Fibroblast of mammary gland (primary cell): ENCODE measurements around the gene LZTFL1.

Source experiments
- DNase-seq: peaks from one replicate; pipeline ENCODE4 v3.0.0-alpha.2; 2010; ENCODE audit warnings: low read depth
- H3K4me3 ChIP-seq: 2 replicates; pipeline ENCODE4 v1.5.1; 2011; ENCODE audit warnings: low read depth, mild to moderate bottlenecking, low read length, moderate library complexity; ENCODE audit not compliant: control insufficient read depth
- TF ChIP-seq, protein P1 (sequence below): conservative IDR thresholded peaks from 2 replicates; pipeline ENCODE4 v1.5.1; 2011; ENCODE audit warnings: low read depth, low read length, inconsistent platforms; ENCODE audit not compliant: control insufficient read depth, insufficient read depth

LZTFL1 gene

DNA sequence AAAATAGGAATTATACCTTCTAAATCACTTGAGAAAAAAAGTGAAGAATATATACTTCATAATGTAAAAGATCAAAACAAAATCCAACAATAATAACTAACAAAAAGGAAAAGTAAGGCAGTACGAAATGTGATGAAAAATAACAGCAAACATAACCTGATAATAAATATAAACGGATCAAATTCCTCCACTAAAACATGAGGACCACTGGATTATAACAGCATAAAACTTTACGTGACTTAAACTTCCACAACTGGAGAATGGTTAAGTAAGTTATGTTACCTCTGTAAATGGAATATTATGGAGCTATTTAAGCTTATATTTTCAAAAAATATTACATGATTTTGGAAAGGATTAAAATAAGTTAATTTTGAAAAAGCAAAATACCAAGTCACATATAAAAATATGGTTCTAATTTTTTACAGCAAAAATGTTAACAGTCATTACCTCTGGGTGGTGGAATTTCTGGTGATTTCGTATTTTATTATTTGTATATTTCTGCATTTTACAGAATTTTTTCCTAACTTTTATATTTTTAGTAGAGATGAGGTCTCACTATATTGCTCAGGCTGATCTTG, 52.6 kb downstream of the LZTFL1 start:
- no peak for DNase-seq
- no peak overlapping the region for H3K4me3 ChIP-seq
- TF ChIP-seq, protein P1, sequence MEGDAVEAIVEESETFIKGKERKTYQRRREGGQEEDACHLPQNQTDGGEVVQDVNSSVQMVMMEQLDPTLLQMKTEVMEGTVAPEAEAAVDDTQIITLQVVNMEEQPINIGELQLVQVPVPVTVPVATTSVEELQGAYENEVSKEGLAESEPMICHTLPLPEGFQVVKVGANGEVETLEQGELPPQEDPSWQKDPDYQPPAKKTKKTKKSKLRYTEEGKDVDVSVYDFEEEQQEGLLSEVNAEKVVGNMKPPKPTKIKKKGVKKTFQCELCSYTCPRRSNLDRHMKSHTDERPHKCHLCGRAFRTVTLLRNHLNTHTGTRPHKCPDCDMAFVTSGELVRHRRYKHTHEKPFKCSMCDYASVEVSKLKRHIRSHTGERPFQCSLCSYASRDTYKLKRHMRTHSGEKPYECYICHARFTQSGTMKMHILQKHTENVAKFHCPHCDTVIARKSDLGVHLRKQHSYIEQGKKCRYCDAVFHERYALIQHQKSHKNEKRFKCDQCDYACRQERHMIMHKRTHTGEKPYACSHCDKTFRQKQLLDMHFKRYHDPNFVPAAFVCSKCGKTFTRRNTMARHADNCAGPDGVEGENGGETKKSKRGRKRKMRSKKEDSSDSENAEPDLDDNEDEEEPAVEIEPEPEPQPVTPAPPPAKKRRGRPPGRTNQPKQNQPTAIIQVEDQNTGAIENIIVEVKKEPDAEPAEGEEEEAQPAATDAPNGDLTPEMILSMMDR: no peak

GRCh38 chr3:45787551-45787950, 54.4 kb downstream of the LZTFL1 start:
- TF ChIP-seq, protein P1: no peak
- no peak overlapping the region for H3K4me3 ChIP-seq
- DNase-seq: no peak

DNA sequence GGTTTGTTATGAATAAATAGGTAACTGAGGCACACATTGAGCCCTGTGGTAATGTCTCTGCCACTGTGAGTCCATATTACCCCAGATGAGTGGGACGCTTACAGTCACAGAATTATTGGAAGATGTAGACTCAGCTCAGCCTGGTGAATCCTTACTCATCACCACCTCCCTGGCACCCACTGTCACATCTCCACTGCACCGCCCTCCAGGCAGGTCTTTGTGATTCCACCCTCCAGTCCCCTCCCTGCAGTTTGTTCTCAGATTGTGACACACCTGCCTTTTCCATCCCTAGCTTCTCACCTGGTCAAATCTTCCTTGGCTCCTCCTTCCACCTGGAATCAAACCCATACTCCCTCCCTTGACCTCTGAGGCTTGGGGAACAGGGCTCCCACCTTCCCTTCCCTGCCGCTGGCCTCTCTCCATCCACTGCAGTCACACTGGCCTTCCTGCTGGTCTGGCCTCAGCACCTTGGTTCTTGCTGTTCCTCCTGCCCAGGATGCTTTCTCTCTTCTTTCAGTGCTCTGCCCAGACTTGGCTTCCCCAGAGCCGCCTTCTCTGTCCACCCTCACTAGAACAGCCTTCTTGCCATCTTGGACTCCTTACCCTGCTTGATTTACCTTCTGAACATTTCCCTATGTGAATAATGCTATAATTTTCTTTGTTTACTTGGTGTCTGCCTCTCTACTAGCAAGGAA, 55.0 kb downstream of the LZTFL1 start:
- TF ChIP-seq, protein P1: no peak
- no peak for DNase-seq
- H3K4me3 ChIP-seq: no peak overlapping the region

DNA sequence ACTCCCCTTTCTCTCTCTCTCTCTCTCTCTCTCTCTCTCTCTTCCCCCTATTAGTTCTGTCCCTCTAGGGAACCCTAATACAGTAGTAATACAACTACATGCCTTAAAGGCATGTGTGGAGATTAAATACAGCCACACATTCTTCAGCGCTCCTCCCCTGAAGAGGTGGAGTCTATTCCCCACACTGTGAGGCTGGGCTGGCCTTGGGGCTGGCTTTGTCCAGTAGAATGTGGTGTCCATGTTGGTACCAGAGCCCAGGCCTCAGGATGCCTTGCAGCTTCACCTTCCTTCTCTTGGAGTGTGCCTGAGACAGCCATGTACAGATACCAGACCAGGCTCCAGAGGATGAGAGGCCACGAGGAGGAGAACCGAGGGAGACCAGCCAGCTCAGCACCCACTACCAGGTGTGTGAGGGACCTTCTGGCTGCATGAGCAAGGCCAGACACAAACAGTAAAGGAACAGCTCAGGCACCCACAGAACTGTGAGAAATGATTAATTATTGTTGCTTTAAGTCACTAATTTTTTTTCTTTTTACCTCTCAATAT, 56.2 kb downstream of the LZTFL1 start:
- no peak overlapping the region for H3K4me3 ChIP-seq
- TF ChIP-seq, protein P1: no peak
- DNase-seq: no peak

DNA sequence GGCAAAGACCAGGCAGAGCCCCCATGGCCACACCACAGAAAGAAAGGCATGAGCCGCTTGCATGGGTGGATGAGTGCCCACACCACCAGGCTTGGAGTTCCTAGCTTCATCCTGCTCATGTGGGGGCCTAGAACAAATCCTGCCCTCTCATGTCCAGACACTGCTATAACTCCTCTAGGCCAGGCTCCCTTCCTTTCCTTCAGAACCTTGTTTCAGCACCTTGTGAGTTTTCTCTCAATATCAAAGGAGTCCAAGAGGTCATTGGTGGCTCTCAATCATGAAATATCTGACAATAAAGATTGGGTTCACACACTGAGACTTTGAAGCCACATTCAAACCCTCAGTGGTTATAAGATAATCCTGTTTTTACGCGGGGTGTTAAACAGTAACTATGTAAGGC, 58.3 kb downstream of the LZTFL1 start:
- DNase-seq: no peak
- H3K4me3 ChIP-seq: no peak overlapping the region
- TF ChIP-seq, protein P1: no peak

- DNase-seq: no peak
- H3K4me3 ChIP-seq: no peak overlapping the region
- TF ChIP-seq, protein P1: no peak
These were observed 59.5 kb downstream of the LZTFL1 start for GRCh38 chr3:45782381-45782780.
